Activated effector memory CD4-positive, alpha-beta T cell treated with anti-CD3 and anti-CD28 coated beads, Interleukin-2, amount 50 U/mL, for 16 hours (primary cell): ENCODE data around the gene SHANK3.
"Not testable (repeated sequence)": the region's sequence is repeated elsewhere in the genome, so short reads cannot be mapped to it uniquely, and the experiment has no call there.

Source experiments
- DNase-seq: peaks from one replicate; pipeline ENCODE4 v3.0.0-alpha.2; 2020

SHANK3 gene

DNA sequence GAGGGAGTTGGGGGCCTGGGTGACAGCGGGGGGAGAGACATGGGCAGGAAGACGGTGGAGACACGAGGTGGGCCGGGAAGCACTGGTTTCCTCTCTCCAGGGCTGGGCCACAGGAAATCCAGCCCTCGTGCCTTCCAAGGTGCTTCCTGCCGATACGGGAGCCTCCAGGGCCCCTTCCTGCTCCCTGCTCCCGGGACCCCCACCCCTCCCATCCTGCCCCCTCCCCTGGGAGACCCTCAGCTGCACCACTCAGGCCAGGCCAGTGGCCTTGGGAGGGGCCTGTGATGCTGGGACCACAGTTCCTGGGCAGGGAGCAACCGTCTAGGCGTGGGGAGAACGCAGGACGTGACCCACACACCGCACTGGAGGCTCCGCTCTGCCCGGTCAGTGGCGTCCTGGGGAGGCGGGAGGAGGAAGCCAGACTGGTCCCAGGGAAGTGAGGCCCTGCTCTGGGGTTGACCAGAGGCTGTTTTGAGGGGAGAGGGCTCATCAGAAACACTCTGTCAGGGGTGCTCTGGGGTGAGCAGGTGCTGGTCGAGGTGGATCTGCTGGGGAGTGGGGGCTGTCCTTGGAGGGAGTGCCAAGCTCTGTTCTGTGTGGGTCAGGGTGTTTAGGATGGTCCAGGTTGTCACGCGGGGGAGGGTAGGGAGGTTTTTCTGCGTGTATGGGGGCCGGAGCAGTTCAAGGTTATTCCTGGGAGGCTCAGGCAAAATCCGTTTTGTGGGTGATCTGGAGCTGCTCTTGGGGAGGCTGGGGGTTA lies at the start of gene SHANK3:
Gene SHANK3 (plus strand): TSS at position 353 of the 760 bp plus-strand sequence.
- DNase-seq = no peak

DNA sequence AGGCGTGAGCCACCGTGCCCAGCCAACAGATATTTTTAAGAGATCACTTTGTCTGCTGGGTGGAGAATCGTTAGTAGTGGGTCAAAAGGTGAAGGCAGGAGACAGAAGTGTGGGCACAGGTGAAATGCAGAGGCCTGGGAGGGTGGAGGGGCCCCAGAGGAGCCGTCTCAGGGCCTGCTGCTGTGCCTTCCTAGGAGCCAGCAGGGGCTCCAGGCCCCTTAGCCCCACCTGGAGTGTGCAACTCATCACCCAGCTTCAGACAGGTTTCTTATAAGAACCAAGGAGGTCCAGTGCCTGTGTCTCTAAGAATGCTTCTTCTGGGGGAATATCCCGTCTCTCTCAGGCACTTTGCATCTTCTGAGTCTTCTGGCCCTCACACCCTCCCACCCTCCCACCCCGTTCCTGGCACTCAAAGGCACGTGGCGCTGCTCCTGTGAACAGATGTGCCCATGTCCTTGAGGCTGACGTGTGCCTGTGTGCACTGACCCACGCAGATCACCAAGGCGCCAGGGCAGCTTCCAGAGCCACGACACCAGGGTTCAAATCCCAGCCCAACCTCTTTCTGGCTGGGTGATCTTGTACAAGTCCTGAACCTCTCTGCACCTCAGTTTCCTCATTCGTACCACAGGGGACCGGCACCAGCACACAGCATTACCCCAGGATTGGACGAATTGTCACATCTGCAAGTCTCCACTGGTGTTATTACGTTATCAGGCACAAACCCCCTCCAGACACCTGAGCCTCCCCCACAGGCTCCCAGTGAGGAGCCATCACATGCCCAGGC lies 48.1 kb upstream of the SHANK3 start:
- DNase-seq = no peak

DNA sequence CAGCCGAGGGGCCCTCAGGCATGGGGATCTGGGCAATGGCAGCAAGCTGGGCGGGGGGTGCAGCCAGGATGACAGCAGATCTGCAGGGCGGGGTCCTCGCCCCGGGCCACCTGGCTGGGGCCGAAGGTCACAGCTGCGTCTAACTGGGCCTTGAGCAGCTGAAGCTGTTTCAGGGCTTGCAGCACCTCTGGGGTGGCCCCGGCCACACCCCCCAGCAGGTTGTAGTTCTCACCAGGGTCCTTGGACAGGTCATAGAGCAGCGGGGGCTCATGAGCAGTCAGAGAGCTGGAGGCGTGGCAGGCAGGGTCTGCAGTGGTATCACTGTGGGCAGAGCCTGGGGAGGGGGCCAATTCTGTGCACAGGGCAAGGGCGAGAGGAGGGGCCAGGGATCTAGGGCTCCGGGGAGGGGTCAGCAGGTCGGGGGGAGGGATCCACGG lies 47.5 kb upstream of the SHANK3 start:
- peak; percentile 60 for DNase-seq

DNA sequence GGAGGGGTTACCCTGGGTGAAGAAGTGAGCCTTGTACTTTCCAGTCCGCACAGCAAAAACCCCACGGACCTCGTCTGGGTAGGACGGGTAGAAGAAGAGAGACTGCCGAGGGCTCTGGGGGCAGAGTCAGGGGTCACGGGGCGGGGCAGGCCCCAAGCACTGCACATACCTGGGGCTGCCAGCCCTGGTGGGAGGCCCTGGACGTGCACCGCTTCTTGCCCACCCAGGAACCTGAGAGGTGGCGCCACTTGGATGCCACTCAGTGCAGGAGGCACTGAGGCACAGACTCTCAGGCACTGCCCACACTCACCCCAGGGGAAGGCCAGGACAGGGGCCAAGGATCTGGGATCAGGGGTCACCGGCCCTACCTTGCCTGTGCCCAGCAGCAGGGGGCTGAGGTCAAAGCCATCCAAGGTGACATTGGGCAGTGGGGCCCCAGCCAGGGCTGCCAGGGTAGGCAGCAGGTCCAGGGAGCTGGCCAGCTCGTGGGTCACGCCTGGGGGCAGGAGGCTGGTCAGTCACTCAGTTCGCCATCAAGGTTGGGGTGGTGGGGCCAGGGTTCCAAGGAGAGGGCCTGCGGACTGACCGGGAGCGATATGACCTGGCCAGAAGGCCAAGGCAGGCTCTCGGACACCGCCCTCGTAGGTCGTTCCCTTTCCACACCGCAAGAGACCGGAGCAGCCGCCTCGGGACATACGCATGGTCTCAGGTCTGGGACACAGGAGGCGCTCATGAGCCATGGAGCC lies 46.9 kb upstream of the SHANK3 start:
- DNase-seq = peak; percentile 62

DNA sequence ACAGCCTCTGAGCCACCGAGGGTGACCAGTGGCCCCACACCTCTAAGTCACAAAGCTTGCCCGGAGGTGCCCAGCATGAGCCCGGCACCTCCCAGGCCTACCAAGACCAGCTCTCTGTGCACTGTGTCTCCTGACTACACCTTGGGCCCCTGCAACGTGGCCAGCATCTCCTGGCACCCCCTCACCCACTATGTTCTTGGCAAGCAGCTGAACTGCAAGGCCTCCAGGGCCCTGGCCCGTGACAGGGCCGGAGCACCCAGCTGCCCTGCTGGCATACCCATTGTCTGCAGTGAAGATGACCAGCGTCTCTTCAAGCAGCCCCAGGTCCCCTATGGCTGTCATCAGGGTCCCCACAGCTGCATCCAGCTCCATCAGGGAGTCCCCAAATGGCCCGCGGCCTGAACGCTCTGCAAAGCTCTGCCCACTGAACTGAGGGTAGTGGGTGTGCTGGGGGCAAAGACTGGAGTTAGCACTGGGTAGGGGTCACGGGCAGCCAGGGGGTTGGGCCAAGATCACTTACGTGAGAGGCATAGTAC lies 46.2 kb upstream of the SHANK3 start:
- peak; percentile 60 for DNase-seq

DNA sequence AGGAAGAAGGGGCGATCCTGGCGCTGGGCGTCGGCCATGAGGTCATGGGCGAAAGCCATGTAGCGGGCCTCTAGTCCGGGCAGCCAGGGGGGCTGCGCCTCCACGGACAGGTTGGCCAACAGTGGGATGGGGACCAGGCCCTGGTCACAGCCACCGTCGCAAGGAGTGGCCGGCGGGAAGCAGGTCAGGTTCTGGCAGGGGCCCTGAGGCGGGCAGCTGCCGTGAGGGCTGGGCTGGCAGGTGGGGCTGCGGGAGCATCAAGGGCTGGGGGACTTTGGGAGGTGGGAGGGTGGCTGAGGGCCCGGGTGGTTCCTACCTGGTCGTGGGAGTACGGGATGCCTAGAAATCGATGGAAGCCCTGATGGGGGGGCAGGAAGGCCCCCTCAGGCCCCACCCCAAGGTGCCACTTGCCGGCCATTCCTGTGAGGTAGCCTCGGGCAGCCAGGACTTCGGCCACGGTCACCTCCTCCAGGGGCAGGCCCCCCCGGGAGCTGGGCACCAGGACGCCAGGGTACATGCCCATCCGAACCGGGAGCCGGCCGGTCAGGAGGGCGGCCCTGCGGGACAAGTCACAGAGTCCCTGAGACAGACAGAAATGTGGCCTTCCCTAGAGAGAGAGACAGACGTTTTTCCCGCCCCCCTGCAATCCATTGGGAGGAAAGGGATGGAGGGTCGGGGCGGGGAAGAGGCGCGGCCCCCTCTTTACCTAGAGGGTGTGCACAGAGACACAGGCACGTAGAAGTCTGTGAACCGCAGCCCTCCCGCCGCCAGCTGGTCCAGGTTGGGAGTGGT lies 45.6 kb upstream of the SHANK3 start:
- peak; percentile 61 for DNase-seq

DNA sequence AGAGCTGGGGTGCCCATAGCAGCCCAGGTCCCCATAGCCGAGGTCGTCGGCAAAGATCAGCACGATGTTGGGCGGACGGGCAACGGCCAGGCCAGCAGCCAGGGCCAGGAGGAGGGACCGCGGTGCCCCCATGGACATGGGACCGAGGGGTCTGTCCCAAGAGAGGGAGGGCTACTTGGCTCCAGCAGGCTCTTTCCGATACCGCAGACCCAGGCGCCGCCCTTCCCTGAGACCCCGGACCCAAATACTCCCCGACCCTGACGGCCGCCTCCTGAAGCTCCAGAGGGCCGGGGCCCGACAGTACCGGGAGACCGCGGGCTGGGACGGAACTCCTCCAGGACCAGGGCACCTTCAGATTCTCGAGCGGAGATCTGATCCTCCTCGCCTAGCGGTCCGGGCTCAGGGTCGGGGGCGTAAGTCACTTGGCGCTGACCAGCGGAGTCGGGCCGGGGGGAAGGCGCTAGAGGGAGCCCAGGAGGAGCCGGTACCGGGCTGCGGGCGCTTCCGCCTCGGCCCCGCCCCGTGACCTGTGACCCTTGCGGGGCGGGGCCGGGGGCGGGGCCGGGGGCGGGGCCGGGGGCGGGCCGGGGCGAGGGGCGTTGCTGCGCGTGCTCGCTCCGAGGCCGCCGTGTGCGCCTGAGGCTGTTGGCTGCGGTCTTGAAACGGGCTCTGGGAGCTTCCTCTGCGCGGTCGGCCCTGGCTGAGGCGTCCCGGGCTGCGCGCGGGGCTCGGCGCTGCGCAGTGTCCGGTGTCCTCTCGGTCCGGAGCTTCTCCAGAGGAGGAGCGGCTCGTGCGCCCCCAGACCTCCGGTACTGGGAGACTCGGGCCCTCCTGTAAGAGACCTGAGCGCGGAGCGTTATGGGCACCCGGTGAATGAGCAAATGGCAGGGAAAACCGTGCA lies 44.7 kb upstream of the SHANK3 start, which contains the start of gene ARSA:
Gene ARSA (minus strand): TSS at position 511 of the 901 bp plus-strand sequence. CDS start 373 bp downstream, at position 138.
- DNase-seq = peak; percentile 92

DNA sequence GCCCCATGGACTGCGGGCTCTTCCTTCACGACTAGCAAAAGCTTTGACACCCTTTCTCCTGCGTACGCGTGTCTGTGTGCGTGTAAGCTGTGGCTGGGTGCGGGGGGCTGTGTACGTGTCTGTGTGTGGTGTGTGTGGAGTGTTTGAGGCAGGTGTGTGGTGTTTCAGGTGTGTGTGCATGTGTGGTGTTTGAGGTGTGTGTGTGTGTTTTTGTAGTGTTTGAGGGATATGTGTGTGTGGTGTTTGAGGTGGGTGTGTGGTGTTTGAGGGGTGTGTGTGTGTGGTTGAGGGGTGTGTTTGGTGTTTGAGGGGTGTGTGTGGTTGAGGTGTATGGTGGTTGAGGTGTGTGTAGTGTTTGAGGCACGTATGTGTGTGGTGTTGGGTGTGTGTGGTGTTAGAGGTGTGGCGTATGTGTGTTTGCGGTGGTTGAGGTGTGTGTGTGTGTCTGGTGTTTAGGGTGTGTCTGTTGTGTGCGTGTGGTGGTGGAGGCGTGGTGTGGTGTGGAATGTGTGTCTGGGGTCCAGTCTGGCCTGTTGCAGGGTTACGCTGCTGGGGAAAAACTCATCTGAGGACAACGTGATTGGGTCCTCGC lies 44.0 kb upstream of the SHANK3 start:
- no peak for DNase-seq

DNA sequence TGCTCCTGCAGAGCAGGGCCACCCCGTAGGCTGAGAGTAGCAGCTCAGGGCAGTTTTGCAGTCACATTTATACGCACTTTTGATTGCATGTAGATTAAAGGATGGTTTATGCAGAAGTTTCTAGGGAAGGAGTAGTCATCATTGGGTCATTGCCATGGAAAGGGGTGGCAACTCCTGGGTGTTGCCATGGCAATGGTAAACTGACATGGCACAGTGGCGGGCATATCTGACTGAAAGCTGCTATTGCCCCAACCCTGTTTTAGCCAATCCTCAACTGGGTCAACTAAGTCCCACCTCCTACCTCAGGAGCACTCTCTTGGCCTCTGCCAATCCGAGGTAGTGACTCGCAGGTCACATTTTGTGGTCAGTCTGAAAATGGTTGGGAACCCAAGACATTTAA lies 42.2 kb upstream of the SHANK3 start:
- DNase-seq = no peak

DNA sequence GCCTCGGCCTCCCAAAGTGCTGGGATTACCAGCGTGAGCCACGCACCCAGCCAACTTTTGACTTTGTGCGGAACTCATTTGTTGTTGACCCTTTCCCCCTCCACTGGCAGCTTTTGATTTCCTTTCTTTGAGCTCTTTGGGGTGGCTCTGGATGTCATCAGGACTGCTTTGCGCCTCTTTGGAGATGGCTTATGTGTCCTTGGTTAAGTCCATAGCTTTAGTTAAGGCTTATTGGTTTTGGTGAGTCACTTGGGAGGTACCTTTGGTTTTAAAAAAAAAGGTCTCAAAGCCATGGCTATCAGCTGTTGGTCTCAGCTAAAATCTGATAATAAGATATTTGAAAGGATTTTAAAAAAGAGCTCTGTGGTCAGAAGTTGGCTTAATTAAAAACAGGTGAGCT lies 39.5 kb upstream of the SHANK3 start:
- DNase-seq = no peak

DNA sequence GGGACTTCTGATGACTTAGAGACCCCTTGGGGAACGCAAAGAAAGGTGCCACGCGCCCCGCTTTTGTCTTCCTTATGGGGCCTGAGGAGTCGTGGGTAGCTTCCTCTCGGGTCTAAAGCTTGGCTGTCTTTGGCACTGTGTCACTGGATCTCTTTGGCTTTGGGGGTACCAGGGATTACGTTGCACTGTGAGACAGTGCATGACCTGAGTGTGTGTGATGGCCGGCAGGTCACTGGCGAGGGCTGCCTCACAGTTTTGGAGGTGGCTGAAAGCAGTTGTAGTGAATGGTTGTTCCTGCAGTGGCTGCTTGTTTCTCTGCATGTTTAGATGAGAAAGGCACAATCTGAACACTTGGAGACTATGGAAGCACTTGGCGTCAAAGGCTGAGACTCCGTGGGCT lies 38.9 kb upstream of the SHANK3 start:
- DNase-seq = no peak

DNA sequence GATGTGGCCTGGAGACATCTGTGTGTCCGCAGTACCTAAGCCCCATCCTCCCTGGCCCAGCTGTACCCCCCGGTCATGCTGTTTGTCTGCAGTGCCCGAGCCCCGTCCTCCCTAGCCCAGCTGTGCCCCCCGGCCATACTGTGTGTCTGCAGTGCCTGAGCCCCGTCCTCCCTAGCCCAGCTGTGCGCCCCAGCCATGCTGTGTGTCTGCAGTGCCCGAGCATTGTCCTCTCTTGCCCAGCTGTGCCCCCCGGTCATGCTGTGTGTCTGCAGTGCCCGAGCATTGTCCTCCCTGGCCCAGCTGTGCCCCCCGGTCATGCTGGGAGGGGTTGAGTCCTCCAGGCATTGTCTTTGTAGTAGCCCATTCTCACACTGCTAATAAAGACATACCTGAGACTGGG lies 37.0 kb upstream of the SHANK3 start:
- DNase-seq = no peak

DNA sequence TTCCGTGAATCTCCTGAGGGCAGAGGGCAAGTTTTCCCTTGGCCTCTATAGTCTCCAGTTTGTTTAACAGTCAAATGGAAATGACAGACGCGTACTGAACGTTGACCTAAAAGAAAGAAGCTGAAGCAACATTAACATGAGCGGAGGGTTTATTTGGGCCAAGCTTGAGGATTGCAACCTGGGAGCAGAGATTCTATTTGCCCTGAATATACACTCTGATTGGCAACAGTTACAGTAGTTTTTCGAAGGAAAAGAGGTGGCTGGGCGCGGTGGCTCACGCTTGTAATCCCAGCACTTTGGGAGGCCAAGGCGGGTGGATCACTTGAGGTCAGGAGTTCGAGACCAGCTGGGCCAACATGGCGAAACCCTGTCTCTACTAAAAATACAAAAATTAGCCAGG lies 32.3 kb upstream of the SHANK3 start:
- not testable (repeated sequence) for DNase-seq

DNA sequence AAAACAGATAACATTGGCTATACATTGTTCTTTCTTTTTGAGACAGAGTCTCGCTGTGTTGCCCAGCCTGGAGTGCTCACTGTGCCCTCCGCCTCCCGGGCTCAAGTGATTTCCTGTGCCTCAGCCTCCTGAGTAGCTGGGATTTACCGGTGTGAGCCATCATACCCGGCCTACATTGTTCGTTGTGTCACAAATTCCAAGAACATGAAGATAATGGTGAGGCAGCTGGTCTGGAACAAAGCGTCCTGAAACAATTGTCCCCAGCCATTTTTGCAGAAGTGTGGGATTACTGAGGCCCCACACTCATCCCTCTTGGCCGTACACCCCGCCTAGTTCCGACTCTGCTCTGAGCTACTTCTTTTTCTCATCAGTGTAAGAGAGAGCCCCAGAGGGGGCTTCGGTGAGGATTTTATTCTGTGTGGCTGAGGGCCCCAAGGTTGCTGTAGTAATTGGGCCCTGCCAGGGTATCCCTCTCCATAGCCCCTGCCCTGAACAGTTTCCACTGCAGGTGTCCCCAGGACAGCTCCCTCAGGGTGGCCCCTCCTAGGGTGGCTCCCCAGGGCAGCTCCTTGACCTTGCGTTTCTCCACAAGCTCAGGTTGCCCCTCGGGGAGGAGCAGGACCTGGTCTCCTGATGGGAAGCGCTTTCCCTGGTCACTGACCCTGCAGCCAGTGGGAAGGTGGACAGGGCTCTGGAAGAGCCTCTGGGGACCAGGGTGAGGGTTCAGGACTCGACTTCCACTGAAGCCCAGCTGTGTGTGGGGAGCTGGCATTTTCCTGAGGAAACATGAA lies 31.6 kb upstream of the SHANK3 start:
- DNase-seq = no peak

DNA sequence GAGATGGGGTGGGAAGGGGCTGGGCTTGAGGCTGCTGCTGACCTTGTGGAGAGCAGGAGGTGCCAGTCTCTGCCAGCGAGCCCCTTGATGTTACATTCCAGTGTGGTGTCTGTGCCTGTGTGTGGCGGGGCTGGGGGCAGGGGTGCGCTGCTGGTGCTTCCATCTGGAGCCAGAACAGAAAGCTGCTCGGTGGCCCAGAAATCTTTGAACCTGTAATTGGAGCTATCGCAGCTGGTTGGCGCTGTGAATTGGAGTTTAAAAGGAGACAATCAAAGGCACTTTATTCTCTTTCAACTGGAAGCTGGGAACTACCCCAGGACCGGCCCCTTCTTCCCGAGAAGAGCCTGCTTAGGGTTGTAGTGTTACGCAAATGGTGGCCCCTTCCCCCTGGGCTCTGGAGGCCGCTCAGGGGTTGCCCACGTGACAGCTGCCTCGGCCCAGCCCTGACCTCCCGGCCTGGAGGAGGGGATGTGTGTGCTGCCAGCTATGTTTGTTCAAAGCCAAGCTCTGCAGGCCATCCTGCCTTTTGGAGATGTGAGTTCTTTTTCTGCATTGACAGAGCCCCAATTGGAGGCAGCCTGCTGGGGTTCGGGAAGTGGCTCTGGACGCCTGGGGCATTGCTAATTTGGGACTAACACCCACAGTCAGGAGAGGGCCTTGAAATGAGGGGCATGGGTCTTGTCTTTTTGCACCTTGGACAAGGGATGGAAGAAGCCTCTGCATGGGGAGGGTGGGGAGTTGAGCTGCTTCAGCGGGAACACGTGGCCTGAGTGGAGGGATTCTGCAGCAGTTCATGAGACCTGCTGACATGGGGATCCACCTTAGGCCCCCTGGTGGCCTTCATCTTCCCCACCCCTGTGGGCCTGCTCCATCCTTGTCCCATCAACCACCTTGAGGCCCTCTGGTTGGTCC lies 30.7 kb upstream of the SHANK3 start:
- no peak for DNase-seq

DNA sequence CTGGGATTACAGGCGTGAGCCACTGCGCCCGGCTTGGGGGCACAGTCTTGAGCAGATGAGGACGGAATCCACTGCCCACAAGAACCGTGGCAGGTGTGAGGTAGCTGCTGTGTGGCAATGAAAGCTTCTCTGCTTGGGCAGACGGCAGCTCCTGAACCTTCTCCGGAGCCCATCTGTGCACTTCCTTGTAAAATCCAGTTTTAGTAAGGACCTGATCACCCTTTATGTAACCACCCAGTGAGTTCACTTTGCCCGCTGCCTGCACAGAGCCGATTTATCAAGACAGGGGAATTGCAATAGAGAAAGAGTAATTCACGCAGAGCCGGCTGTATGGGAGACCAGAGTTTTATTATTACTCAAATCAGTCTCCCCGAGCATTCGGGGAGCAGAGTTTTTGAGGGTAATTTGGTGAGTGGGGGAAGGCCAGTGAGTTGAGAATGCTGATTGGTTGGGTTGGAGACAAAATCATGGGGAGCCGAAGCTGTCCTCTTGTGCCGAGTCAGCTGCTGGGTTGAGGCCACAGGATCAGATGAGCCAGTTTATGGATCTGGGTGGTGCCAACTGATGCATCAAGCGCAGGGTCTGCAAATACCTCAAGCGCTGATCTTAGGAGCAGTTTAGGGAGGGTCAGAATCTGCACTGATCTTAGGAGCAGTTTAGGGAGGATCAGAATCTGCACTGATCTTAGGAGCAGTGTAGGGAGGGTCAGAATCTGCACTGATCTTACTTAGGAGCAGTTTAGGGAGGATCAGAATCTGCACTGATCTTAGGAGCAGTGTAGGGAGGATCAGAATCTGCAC lies 29.4 kb upstream of the SHANK3 start:
- DNase-seq = not testable (repeated sequence)

DNA sequence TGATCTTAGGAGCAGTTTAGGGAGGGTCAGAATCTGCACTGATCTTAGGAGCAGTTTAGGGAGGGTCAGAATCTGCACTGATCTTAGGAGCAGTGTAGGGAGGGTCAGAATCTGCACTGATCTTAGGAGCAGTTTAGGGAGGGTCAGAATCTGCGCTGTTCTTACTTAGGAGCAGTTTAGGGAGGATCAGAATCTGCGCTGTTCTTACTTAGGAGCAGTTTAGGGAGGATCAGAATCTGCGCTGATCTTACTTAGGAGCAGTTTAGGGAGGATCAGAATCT lies 28.9 kb upstream of the SHANK3 start:
- not testable (repeated sequence) for DNase-seq

DNA sequence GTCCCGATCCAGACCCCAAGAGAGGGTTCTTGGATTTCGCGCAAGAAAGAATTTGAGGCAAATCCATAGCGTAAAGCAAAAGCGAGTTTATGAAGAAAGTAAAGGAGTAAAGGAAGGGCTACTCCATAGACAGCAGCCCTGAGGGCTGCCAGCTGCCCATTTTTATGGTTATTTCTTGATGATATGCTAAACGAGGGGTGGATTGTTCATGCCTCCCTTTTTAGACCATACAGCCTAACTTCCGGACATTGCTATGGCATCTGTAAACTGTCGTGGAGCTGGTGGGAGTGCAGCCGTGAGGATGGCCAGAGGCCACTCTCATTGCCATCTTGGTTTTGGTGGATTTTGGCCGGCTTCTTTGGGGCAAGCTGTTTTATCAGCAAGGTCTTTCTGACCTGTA lies 19.4 kb upstream of the SHANK3 start:
- no peak for DNase-seq
